HG03442 (cell line): ENCODE results near the gene FGGY.
A peak's percentile ranks its signal among the peaks of the same experiment; 100 is the strongest.
"Not testable (repeated sequence)": the region's sequence is repeated elsewhere in the genome, so short reads cannot be mapped to it uniquely, and the experiment has no call there.

Experiments
- ATAC-seq: cut with Tn5 transposase; IDR thresholded peaks from one replicate; pipeline ENCODE4 v1.9.1; 2021; ENCODE audit warnings: mild to moderate bottlenecking, moderate library complexity; ENCODE audit not compliant: unreplicated experiment

FGGY gene

GRCh38 chr1:59288046-59288445 lies 8.8 kb upstream of the FGGY start:
- ATAC-seq = no peak

GRCh38 chr1:59289570-59289969 lies 7.3 kb upstream of the FGGY start:
- ATAC-seq = no peak

DNA sequence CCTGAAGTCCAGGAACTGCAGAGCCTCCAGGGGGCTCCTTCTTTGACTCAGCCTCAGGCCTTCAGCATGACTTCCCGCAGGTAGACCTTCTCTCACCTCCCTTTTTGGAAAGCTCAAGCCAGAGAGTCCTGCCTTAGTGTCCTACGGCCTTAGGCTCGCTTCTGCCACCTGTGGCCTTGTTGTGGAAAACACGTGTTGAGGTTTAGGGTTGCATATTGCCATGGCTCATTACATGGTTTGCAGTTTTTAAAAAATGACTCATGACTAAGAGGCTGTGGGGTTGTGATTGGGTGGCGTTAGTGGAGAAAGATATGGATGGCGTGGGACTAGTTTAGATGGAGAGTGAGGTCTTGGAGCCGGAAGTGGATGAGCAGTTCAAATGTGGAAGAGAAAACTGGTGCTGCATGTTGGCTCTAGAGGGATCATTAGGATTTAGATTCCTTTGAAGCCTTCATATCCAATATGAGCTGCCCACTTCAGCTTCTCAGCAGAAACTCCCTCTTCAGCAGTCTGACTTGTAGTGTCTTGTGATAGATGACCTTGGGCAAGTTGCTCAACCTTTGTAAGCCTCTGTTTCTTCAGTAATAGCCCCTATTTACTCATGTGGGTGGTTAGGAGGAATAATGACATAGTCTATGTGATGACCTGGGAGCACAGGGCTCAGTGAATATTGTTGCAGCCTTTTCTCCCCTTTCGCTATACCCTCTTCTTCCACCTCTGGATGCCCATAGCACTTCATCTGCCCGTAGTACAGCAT lies 6.5 kb upstream of the FGGY start:
- ATAC-seq = peak; percentile 87

DNA sequence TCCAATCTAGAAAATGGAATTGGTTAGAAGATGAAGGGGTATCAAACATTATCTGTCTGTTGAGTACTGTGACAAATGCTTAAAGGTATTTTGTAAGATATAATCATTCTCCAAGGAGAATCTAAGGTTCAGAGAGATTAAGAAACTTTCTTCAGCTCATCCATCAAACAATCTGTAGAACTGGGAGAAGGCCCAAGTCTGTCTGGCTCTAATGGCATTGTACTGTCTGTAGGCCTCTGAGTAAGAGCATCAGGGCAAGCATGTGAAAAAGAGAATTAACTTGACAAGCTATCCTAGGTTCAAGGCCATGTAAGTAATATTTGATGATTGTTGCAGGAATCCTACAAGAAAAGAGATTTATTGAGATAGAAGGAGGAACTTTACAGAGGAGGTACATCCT lies 5.3 kb upstream of the FGGY start:
- ATAC-seq = no peak

DNA sequence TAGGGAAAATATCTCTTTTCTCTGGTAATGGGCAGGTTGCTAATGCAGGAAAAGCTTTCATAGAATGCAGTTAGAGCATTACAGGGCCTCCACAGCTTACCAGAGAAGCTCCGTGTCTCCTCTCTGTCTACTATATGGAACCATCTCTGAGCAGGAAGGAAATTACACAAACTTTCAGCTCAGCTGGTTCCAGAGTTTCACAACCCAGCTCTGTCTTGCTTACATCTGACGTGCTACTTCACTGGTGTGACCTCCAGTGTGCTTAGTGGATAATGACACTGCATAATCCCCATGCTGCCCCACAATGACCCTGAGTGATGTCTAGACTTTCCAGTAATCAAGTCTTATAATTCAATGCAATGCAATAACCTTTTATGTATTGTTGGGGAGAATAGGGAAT lies 4.3 kb upstream of the FGGY start:
- no peak for ATAC-seq

DNA sequence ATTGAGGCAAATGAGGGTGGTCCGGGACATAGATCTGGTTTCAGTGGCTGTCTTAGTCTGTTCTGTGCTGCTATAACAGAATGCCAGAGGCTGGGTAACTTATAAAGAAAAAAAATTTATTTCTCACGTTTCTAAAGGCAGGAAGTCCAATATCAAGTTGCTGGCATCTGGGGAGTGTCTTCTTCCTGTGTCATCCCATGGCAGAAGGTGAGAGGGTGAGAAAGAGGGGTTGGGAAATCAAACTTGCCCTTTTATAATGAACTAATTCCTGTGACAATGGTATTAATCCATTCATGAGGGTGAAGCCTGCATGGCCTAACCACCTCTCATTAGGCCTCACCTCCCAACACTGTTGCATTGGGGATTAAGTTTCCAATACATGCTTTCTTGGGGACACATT lies 3.7 kb upstream of the FGGY start:
- no peak for ATAC-seq

DNA sequence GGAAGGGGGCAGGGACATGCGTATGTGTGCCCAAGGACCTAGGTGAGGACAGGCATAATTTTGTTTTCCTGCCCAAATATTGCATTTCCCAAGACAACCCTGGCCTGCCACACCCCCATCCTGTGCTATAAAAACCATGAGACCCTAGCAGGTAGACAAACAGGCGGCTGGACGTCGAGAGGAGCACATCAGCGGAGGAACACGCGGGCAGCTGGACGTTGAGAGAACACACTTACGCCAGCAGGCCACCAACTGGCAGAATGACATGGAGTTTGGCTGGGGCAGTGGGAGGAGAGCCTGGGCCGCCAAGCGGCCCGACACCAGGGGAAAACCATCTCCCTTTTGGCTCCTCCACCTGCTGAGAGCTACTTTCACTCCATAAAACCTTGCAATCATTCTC lies 3.0 kb upstream of the FGGY start:
- no peak for ATAC-seq

DNA sequence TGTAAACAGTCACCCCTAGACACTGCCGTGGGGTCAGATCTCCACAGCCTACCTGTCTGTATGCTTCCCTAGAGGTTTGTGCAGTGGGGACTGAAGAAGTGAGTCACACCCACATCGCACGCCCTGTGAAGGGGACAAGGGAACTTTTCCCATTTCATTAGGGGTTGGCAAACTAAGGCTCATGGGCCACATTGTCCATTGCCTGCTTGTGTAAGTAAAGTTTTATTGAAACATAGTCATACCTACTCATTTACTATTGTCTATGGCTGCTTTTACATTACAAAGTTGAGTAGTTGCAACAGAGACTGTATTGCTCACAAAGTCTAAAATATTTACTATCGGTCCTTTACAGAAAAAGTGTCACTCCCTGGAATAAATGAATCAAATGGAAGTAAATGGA lies 2.5 kb upstream of the FGGY start:
- no peak for ATAC-seq

DNA sequence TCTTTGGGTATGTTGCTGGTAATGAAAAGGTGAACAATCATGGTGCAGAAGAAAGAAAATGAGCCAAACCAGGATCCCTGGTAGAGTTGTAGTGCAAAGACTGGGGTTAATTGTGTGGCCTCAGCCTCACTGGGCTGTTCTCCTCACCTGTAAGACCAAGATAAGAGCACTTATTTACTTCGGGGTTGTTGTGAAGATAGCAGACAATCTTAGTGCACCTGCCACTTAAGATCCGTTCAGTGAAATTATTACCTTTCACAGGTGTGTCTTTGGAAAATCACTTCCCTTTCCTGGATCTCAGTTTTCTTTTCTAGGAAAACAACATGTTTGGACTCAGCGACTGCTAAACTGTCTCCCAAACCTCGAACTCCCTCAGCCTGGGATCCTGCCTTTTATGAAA lies 1.3 kb upstream of the FGGY start:
- ATAC-seq = no peak

- no peak for ATAC-seq
These were observed 1.2 kb downstream of the FGGY start for GRCh38 chr1:59298026-59298583.

DNA sequence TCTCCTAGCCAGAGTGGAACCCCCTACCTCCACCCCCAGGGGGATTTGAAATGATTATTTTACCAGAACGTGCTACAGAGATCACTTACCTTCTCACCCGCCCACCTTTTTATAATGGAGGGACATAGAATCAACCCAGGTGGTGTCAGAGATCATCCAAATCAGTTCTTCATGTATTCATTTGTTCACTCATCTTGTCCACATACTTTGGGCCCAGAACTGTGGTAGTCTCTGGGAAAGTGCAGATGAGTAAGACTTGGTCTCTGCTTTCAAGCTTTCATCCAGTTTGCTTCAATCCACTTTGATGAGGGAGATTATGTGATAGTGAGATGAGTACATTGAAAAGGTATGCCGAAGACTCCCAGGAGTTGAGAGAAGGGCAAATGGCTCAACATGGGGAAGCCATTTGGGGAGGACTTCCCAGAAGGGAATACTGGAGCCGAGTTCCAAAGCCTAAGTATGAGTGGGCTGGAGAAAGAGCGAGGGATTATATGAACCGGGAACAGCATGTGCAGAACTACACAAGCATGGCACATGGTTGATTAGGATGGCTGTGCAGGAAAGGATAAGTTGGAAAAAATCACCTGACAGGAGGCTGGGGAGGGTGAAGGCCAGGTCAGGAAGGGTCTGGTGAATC lies 1.9 kb downstream of the FGGY start:
- no peak for ATAC-seq

DNA sequence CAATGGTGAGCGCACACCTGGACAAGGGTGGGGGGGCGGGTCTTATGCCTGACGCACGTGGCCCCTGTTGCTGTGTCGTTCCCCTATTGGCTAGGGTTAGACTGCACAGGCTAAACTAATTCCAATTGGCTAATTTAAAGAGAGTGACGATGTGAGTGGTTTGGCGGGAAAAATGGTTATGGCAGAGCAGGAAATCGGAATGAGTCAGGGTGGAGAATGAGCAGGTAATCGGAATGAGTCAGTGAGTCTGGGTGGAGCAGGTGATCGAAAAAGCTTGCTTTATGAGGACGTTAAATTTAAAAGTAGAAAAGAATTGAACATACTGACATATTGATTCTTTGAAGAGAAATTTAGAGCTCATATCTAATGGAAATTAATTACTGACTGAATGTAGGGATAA lies 2.8 kb downstream of the FGGY start:
- not testable (repeated sequence) for ATAC-seq

- ATAC-seq = no peak
These were observed 5.4 kb downstream of the FGGY start for GRCh38 chr1:59302297-59302696.

GRCh38 chr1:59302871-59303270 lies 6.0 kb downstream of the FGGY start:
- ATAC-seq = no peak

DNA sequence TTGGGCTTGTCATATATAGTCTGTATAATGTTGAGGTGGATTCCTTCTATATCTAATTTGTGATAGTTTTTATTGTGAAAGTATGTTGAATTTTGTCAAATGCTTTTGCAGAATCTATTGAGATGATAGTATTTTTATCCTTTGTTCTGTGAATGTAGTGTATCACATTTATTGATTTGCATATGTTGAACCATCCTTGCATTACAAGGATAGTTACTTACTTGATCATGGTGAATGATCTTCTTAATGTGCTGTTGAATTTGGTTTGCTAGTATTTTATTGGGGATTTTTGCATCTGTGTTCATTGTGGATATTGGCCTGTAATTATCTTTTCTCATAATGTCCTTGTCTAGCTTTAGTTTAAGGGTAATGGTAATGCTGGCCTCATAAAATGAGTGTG lies 8.3 kb downstream of the FGGY start:
- ATAC-seq = no peak

GRCh38 chr1:59307591-59307990 lies 10.7 kb downstream of the FGGY start:
- ATAC-seq = no peak

DNA sequence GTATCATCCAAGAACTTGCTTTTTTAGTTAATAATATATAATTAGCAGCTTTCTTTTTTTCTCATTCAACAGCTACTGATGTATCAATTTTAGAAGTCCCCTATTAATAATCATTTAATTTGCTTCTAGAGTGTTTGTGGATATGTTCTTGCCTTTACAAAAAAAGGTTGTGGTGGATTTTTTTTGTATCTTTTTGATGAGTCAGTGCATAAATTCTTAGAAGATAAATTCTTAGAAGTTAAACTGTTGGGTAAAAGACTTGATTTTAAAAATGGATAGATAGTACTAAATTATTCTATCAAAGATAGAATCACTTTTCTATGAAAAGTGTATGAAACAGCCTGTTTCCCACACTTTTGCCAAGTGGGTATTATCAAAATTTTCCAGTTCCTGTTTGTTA lies 11.9 kb downstream of the FGGY start:
- ATAC-seq = no peak

DNA sequence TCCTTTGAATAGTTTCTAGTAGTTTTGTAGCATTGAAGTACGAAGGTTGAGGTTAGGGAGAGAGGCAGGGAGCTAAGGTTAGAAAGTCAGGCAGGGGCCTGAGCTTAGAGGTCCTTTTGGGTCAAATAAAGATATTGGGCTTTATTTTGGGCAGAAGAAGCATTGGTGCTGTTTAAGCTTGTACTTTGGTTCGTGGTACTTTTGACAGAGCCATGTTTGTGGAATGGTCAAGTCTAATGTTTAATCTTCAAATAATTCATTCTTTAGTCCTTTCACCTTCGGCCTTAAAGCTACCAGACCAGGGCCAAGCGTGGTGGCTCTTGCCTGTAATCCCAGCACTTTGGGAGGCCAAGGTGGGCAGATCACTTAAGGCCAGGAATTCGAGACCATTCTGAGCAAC lies 12.5 kb downstream of the FGGY start:
- no peak for ATAC-seq

DNA sequence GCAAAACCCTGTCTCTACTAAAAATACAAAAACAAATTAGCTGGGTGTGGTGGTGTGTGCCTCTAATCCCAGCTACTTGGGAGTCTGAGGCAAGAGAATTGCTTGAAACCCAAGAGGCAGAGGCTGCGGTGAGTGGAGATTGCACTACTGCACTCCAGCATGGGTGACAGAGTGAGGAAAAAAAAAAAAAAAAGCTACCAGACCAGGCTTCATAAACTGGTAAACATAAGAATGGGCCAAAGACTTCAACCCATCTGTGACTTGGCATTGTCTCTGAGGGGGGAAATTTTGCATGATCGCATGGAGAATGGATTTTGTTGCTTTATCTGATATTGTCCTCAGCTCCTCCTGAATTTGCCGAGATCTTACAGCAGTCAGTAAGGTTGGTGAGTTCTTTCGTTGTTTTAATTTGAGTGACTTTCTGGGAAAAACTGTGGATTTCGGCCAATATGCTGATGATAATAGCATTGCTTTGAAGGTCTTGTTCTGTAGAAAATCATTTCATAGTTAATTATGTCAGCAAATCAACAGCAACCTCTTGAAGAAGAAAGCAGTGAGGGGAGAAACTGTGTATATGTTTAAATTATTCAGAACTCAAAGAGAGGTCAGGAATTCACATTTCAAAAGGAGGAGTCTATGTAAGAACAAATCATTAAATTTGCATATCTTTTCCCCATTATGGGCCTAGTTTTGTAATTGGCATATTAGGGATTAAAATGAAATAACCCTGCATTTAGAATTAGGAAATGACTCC lies 13.1 kb downstream of the FGGY start:
- ATAC-seq = no peak

GRCh38 chr1:59310549-59311250 lies 13.8 kb downstream of the FGGY start:
- no peak for ATAC-seq
